Endothelial cell of umbilical vein (primary cell): Measurements from ENCODE around the gene RRP36. TPM values are rescaled to one million over a fixed set of nuclear protein-coding genes. Genes with fewer than 3 reads are reported as not detected.

ENCODE experiments used
- BruUV-seq: library from RNA; stranded (reverse); fragments of 400-500 nt; replicated peaks from 2 replicates; lab custom pipeline; 2021; lab: Mats Ljungman, UMichigan
- CTCF ChIA-PET: fragments of 300-600, 350-600 bp; sonication (Branson Sonifier 250); formaldehyde crosslinking; loops from one replicate; lab custom pipeline; 2021; ENCODE audit warnings: antibody characterized with exemption, inconsistent platforms; lab: Charles Lee
- POLR2A ChIA-PET: fragments of 300-600, 350-600 bp; sonication (Branson Sonifier 250); formaldehyde crosslinking; loops from one replicate; lab custom pipeline; 2021; ENCODE audit warnings: antibody characterized with exemption, inconsistent platforms; lab: Charles Lee
- DNase-seq: peaks from one replicate; pipeline ENCODE4 v3.0.0-alpha.2; 2011; ENCODE audit warnings: low read depth, low spot score
- FAIRE-seq: peaks from 2 replicates; lab custom pipeline; 2011; peaks lifted over from hg19 to GRCh38; lab: Jason Lieb, UNC
- H2AFZ ChIP-seq: 2 replicates; pipeline ENCODE4 v1.6.0; 2012; ENCODE audit warnings: low read depth, low read length, control low read depth, inconsistent platforms
- H3K27ac ChIP-seq: 2 replicates; pipeline ENCODE4 v1.5.1; 2011; ENCODE audit warnings: low read depth, mild to moderate bottlenecking, control low read depth, low read length, moderate library complexity; ENCODE audit not compliant: insufficient read depth
- H3K27me3 ChIP-seq, 2 experiments: 2 replicates each; pipeline versions ENCODE4 v1.6.0 to v1.6.1; 2011; ENCODE audit warnings: low read length in 2 of 2, mixed read lengths in 1 of 2; ENCODE audit not compliant: control insufficient read depth in 2 of 2, insufficient read depth in 2 of 2
- H3K36me3 ChIP-seq, 2 experiments: 2 replicates in 1 of 2; 3 replicates in 1 of 2; pipeline ENCODE4 v1.5.1; 2011; ENCODE audit warnings: low read length in 2 of 2, mild to moderate bottlenecking in 1 of 2, moderate library complexity in 1 of 2; ENCODE audit not compliant: control insufficient read depth in 2 of 2, insufficient read depth in 2 of 2; ENCODE audit errors: extremely low read depth in 1 of 2
- H3K4me1 ChIP-seq: 3 replicates; pipeline ENCODE4 v1.5.1; 2011; ENCODE audit warnings: mild to moderate bottlenecking, low read length; ENCODE audit not compliant: control insufficient read depth, insufficient read depth; ENCODE audit errors: extremely low read depth
- H3K4me2 ChIP-seq: 2 replicates; pipeline ENCODE4 v1.6.1; 2011; ENCODE audit warnings: low read length, control low read depth, mixed read lengths; ENCODE audit not compliant: insufficient read depth
- H3K4me3 ChIP-seq, 3 experiments: fragments of 200-600 bp in 1 of 3; sonication (generic), shearing (Covaris generic) in 1 of 3; replicated peaks in 1 of 3; 2 replicates each; pipeline ENCODE4 v1.5.1; 2011 to 2016; ENCODE audit warnings: control low read depth in 3 of 3, low read length in 3 of 3, mild to moderate bottlenecking in 2 of 3, inconsistent platforms in 1 of 3, low read depth in 1 of 3, moderate library complexity in 1 of 3; ENCODE audit not compliant: insufficient read depth in 1 of 3
- H3K79me2 ChIP-seq: 2 replicates; pipeline ENCODE4 v1.6.0; 2012; ENCODE audit warnings: low read length, inconsistent platforms; ENCODE audit not compliant: control insufficient read depth, insufficient read depth
- H3K9ac ChIP-seq: replicated peaks from 2 replicates; pipeline ENCODE3; 2011; ENCODE audit warnings: low read length, control low read depth; ENCODE audit not compliant: insufficient read depth; ENCODE audit errors: extremely low read depth
- H3K9me1 ChIP-seq: replicated peaks from 3 replicates; pipeline ENCODE4 v1.6.0; 2011; ENCODE audit warnings: mild to moderate bottlenecking, low read length; ENCODE audit not compliant: control insufficient read depth, insufficient read depth; ENCODE audit errors: extremely low read depth
- H3K9me3 ChIP-seq: replicated peaks from 2 replicates; pipeline ENCODE4 v1.5.1; 2012; ENCODE audit warnings: low read length, inconsistent platforms; ENCODE audit not compliant: control insufficient read depth, insufficient read depth
- H4K20me1 ChIP-seq: replicated peaks from 2 replicates; pipeline ENCODE3; 2011; ENCODE audit warnings: mild to moderate bottlenecking, low read length; ENCODE audit not compliant: control insufficient read depth, insufficient read depth; ENCODE audit errors: extremely low read depth
- EZH2 ChIP-seq: IDR thresholded peaks from 2 replicates; pipeline ENCODE4 v1.6.1; 2012; ENCODE audit warnings: borderline replicate concordance, low read depth, mild to moderate bottlenecking, moderate library complexity, low read length, inconsistent platforms; ENCODE audit not compliant: severe bottlenecking
- FOS ChIP-seq: IDR thresholded peaks from 2 replicates; pipeline ENCODE4 v1.6.1; 2011; ENCODE audit warnings: mild to moderate bottlenecking, low read length, moderate library complexity, borderline replicate concordance; ENCODE audit not compliant: insufficient read depth
- GATA2 ChIP-seq: IDR thresholded peaks from 2 replicates; pipeline ENCODE4 v1.7.0; 2011; ENCODE audit warnings: low read depth, mild to moderate bottlenecking, moderate library complexity, mixed read lengths, low read length; ENCODE audit not compliant: insufficient read length, insufficient read depth
- JUN ChIP-seq: IDR thresholded peaks from 2 replicates; pipeline ENCODE4 v1.6.1; 2011; ENCODE audit warnings: borderline replicate concordance, low read depth; ENCODE audit not compliant: insufficient read length, insufficient read depth
- MYC ChIP-seq: IDR thresholded peaks from one replicate; pipeline ENCODE4 v1.6.1; 2011; ENCODE audit warnings: mild to moderate bottlenecking, low read depth, low read length
- POLR2A ChIP-seq: IDR thresholded peaks from 2 replicates; pipeline ENCODE4 v1.6.1; 2012; ENCODE audit warnings: low read depth, mild to moderate bottlenecking, control low read depth, low read length
- POLR2AphosphoS5 ChIP-seq: IDR thresholded peaks from 2 replicates; pipeline ENCODE4 v1.6.1; 2012; ENCODE audit warnings: low read depth, mild to moderate bottlenecking, control low read depth, low read length, moderate library complexity; ENCODE audit not compliant: insufficient read depth
- dilution Hi-C: fragments of 300-500 bp; cut with MboI; formaldehyde crosslinking; loops from one replicate; pipeline ENCODE4 v1.15.0; 2019; ENCODE audit warnings: low sequenced_read_pairs; ENCODE audit not compliant: extremely low pct_ligation_motif_present
- intact Hi-C: fragments of 100-400 bp; cut with micrococcal nuclease; formaldehyde crosslinking; loops from one replicate; pipeline ENCODE4 v1.10.0; 2022
- polyA plus RNA-seq, 4 experiments: library from polyadenylated mRNA; depleted of rRNA in 3 of 4; stranded (reverse) in 3 of 4; unstranded in 1 of 4; fragments of >200 nt; gene quantifications; 2 replicates each; pipeline versions ENCODE4 v1.2.1 to v1.2.3, GENCODE V29; 2011 to 2012; ENCODE audit warnings: missing spikeins in 1 of 4
- total RNA-seq: library from RNA; stranded (reverse); gene quantifications from 2 replicates; pipeline ENCODE4 v1.2.3, GENCODE V29; 2021
- TF ChIP-seq, protein P1 (sequence below), 2 donors: IDR thresholded peaks; 1 replicate in 1 of 2; 2 replicates in 1 of 2; pipeline ENCODE4 v1.5.1; 2011; ENCODE audit warnings: low read length in 2 of 2, mild to moderate bottlenecking in 2 of 2, moderate library complexity in 2 of 2, control low read depth in 1 of 2, inconsistent platforms in 1 of 2, low read depth in 1 of 2; ENCODE audit not compliant: insufficient read depth in 1 of 2; ENCODE audit errors: extremely low read depth in 1 of 2
- TF ChIP-seq, protein P2 (sequence below): IDR thresholded peaks from 2 replicates; pipeline ENCODE4 v1.6.1; 2011; ENCODE audit not compliant: insufficient read depth, insufficient read length

RRP36 gene
- total and polyA plus RNA-seq, 2 donors (not counting 3 experiments of a cell fraction or from before 2014, with no cell fraction given): 40.2 to 103 TPM

DNA sequence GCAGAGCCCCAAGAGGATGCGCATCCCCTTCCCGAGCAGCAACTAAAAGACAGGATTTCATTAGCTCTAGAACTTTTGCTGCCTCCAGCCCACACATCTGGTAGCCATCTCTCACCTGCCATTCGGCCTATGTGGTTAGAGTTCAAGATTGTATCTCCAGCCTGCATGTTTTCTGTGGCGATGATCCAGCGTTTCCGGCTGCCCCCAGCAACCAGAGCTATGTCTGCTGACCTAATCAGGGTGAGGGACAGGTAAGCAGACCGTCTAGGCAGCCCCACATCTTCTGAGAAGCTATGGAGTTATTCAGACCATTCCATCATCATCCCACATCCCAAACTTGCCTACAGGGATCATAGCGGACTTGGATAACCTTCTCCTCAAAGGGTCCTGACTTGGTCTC, 34.5 kb downstream of the RRP36 start:
- ChIA-PET CTCF (interaction anchor here (1.5 to 1.6 kb wide), 2 partner anchors 20 to 88 kb away, joined by 3 to 6 read pairs; partner anchors contain the start of gene PTK7), POLR2A (interaction anchor here (1.7 kb wide), 1 partner anchor 72 kb away, joined by 3 read pairs; the partner anchor contains the start of gene PPP2R5D)
- Histone ChIP-seq H3K27ac (no peak overlapping the region), H3K79me2 (peaks cover 14% of the 10 kb centered on the region), H2AFZ (no peak overlapping the region), H3K9me1 (no peaks in the 10 kb centered on the region), H3K36me3 (no peaks in the 10 kb centered on the region), H3K4me2 (no peak overlapping the region), H3K4me1 (peaks cover 23% of the 10 kb centered on the region), H3K9me3 (no peaks in the 10 kb centered on the region), H3K9ac (no peak overlapping the region), H3K27me3 (no peaks in the 10 kb centered on the region), H4K20me1 (no peaks in the 10 kb centered on the region), H3K4me3 (no peak overlapping the region)
- dilution Hi-C loops: no loop called here
- TF ChIP-seq JUN (no peak), POLR2A (no peak), GATA2 (no peak), FOS (no peak), EZH2 (no peak), POLR2AphosphoS5 (no peak), MYC (no peak)
- TF ChIP-seq, protein P1, sequence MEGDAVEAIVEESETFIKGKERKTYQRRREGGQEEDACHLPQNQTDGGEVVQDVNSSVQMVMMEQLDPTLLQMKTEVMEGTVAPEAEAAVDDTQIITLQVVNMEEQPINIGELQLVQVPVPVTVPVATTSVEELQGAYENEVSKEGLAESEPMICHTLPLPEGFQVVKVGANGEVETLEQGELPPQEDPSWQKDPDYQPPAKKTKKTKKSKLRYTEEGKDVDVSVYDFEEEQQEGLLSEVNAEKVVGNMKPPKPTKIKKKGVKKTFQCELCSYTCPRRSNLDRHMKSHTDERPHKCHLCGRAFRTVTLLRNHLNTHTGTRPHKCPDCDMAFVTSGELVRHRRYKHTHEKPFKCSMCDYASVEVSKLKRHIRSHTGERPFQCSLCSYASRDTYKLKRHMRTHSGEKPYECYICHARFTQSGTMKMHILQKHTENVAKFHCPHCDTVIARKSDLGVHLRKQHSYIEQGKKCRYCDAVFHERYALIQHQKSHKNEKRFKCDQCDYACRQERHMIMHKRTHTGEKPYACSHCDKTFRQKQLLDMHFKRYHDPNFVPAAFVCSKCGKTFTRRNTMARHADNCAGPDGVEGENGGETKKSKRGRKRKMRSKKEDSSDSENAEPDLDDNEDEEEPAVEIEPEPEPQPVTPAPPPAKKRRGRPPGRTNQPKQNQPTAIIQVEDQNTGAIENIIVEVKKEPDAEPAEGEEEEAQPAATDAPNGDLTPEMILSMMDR (IDR thresholded peaks at IDR 0.05; ENCODE audit: extremely low read depth in 1 of 2, insufficient read depth in 1 of 2, low read depth in 1 of 2, low read length in 2 of 2): no peak
- TF ChIP-seq, protein P2, sequence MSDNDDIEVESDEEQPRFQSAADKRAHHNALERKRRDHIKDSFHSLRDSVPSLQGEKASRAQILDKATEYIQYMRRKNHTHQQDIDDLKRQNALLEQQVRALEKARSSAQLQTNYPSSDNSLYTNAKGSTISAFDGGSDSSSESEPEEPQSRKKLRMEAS: no peak
- intact Hi-C loops: loop anchor here (5.0 kb wide), 1 partner anchor 86 kb away; no protein-coding TSS in a partner anchor
- no peak for DNase-seq
- no peak for FAIRE-seq
- no TSS peak for BruUV-seq
